ENCODE measurements around the gene ZBTB16.

- TF ChIP-seq CTCF (IDR thresholded peaks at IDR 0.05) (no peak), POLR2A (IDR thresholded peaks at IDR 0.05) (no peak)
Measured at GRCh38 chr11:114171257-114172054, 111.9 kb downstream of the ZBTB16 start.

Measured in sigmoid colon (tissue), 3 donors.